KMS-11 (cell line): ENCODE measurements around the gene HS3ST3B1.

ENCODE experiments used
- H2AFZ ChIP-seq: fragments of 200-600 bp; sonication (generic); 2 replicates; pipeline ENCODE4 v1.6.1; 2016; ENCODE audit warnings: antibody characterized with exemption, mixed run types, low read depth
- H3K27ac ChIP-seq: fragments of 200-600 bp; sonication (generic); 2 replicates; pipeline ENCODE4 v1.6.1; 2016; ENCODE audit warnings: mild to moderate bottlenecking, mixed run types
- H3K27me3 ChIP-seq: fragments of 200-600 bp; sonication (generic); 2 replicates; pipeline ENCODE4 v1.6.1; 2017; ENCODE audit warnings: mild to moderate bottlenecking, low read depth, mixed run types, moderate library complexity; ENCODE audit not compliant: insufficient read depth
- H3K36me3 ChIP-seq: fragments of 200-600 bp; sonication (generic); 2 replicates; pipeline ENCODE4 v1.6.1; 2017; ENCODE audit warnings: mild to moderate bottlenecking, mixed run types; ENCODE audit not compliant: insufficient read depth
- H3K4me1 ChIP-seq: fragments of 200-600 bp; sonication (generic); 2 replicates; pipeline ENCODE4 v1.6.1; 2016; ENCODE audit warnings: mild to moderate bottlenecking, low read depth, mixed run types; ENCODE audit not compliant: poor library complexity, severe bottlenecking
- H3K4me2 ChIP-seq: fragments of 200-600 bp; sonication (generic); 2 replicates; pipeline ENCODE4 v1.7.0; 2016; ENCODE audit warnings: mild to moderate bottlenecking, mixed run types
- H3K4me3 ChIP-seq: fragments of 200-600 bp; sonication (generic); IDR thresholded peaks from 2 replicates; pipeline ENCODE4 v1.6.1; 2017; ENCODE audit warnings: low read depth, low read length, mixed read lengths; ENCODE audit not compliant: insufficient read depth
- H3K79me2 ChIP-seq: fragments of 200-600 bp; sonication (generic); 2 replicates; pipeline ENCODE4 v1.6.1; 2016; ENCODE audit warnings: low read depth, mixed run types; ENCODE audit not compliant: insufficient read depth
- H3K9ac ChIP-seq: fragments of 200-600 bp; sonication (generic); 2 replicates; pipeline ENCODE4 v1.6.1; 2016; ENCODE audit warnings: mild to moderate bottlenecking, mixed run types
- H4K20me1 ChIP-seq: fragments of 200-600 bp; sonication (generic); 2 replicates; pipeline ENCODE4 v1.6.1; 2016; ENCODE audit warnings: mild to moderate bottlenecking, mixed run types; ENCODE audit not compliant: insufficient read depth
- CTCF ChIP-seq: fragments of 200-600 bp; sonication (generic); conservative IDR thresholded peaks from 2 replicates; pipeline ENCODE4 v1.6.1; 2017; ENCODE audit warnings: low read depth, mild to moderate bottlenecking, antibody characterized with exemption, low read length, moderate library complexity, mixed read lengths

HS3ST3B1 gene

GRCh38 chr17:14393723-14394122 is 92.8 kb downstream of the HS3ST3B1 start:
- no peaks in the 10 kb centered on the region for H3K79me2 ChIP-seq
- no peak overlapping the region for H3K9ac ChIP-seq
- H4K20me1 ChIP-seq = no peaks in the 10 kb centered on the region
- no peak overlapping the region for H2AFZ ChIP-seq
- no peak for TF ChIP-seq CTCF
- no peak overlapping the region for H3K4me2 ChIP-seq
- no peak overlapping the region for H3K4me3 ChIP-seq
- no peaks in the 10 kb centered on the region for H3K4me1 ChIP-seq
- H3K27ac ChIP-seq = no peak overlapping the region
- no peaks in the 10 kb centered on the region for H3K27me3 ChIP-seq
- no peaks in the 10 kb centered on the region for H3K36me3 ChIP-seq

GRCh38 chr17:14395255-14395654 is 94.4 kb downstream of the HS3ST3B1 start:
- Histone ChIP-seq H3K79me2 (no peaks in the 10 kb centered on the region), H3K27ac (no peak overlapping the region), H3K27me3 (no peaks in the 10 kb centered on the region), H3K4me3 (no peak overlapping the region), H3K36me3 (no peaks in the 10 kb centered on the region), H3K4me1 (no peaks in the 10 kb centered on the region), H3K9ac (no peak overlapping the region), H2AFZ (no peak overlapping the region), H3K4me2 (no peak overlapping the region), H4K20me1 (no peaks in the 10 kb centered on the region)
- no peak for TF ChIP-seq CTCF

- no peak overlapping the region for H3K9ac ChIP-seq
- H2AFZ ChIP-seq = no peak overlapping the region
- H3K4me1 ChIP-seq = no peaks in the 10 kb centered on the region
- no peaks in the 10 kb centered on the region for H3K79me2 ChIP-seq
- no peaks in the 10 kb centered on the region for H4K20me1 ChIP-seq
- no peak overlapping the region for H3K4me2 ChIP-seq
- H3K36me3 ChIP-seq = no peaks in the 10 kb centered on the region
- no peak overlapping the region for H3K27ac ChIP-seq
- no peaks in the 10 kb centered on the region for H3K27me3 ChIP-seq
- no peak for TF ChIP-seq CTCF
- H3K4me3 ChIP-seq = no peak overlapping the region
These were observed 95.7 kb downstream of the HS3ST3B1 start for GRCh38 chr17:14396547-14396946.

GRCh38 chr17:14398766-14399165 is 97.9 kb downstream of the HS3ST3B1 start:
- Histone ChIP-seq H3K27ac (no peak overlapping the region), H4K20me1 (no peaks in the 10 kb centered on the region), H3K27me3 (no peaks in the 10 kb centered on the region), H3K4me2 (no peak overlapping the region), H3K9ac (no peak overlapping the region), H3K36me3 (no peaks in the 10 kb centered on the region), H2AFZ (no peak overlapping the region), H3K79me2 (no peaks in the 10 kb centered on the region), H3K4me1 (no peaks in the 10 kb centered on the region), H3K4me3 (no peak overlapping the region)
- TF ChIP-seq CTCF = no peak
